Fibroblast of peridontal ligament (primary cell): ENCODE measurements around the gene PLB1.

Experiments
- DNase-seq: peaks from one replicate; pipeline ENCODE4 v3.0.0-alpha.2; 2010; ENCODE audit errors: extremely low read depth

The PLB1 gene, protein sequence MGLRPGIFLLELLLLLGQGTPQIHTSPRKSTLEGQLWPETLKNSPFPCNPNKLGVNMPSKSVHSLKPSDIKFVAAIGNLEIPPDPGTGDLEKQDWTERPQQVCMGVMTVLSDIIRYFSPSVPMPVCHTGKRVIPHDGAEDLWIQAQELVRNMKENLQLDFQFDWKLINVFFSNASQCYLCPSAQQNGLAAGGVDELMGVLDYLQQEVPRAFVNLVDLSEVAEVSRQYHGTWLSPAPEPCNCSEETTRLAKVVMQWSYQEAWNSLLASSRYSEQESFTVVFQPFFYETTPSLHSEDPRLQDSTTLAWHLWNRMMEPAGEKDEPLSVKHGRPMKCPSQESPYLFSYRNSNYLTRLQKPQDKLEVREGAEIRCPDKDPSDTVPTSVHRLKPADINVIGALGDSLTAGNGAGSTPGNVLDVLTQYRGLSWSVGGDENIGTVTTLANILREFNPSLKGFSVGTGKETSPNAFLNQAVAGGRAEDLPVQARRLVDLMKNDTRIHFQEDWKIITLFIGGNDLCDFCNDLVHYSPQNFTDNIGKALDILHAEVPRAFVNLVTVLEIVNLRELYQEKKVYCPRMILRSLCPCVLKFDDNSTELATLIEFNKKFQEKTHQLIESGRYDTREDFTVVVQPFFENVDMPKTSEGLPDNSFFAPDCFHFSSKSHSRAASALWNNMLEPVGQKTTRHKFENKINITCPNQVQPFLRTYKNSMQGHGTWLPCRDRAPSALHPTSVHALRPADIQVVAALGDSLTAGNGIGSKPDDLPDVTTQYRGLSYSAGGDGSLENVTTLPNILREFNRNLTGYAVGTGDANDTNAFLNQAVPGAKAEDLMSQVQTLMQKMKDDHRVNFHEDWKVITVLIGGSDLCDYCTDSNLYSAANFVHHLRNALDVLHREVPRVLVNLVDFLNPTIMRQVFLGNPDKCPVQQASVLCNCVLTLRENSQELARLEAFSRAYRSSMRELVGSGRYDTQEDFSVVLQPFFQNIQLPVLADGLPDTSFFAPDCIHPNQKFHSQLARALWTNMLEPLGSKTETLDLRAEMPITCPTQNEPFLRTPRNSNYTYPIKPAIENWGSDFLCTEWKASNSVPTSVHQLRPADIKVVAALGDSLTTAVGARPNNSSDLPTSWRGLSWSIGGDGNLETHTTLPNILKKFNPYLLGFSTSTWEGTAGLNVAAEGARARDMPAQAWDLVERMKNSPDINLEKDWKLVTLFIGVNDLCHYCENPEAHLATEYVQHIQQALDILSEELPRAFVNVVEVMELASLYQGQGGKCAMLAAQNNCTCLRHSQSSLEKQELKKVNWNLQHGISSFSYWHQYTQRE (N-terminal part only)

DNA sequence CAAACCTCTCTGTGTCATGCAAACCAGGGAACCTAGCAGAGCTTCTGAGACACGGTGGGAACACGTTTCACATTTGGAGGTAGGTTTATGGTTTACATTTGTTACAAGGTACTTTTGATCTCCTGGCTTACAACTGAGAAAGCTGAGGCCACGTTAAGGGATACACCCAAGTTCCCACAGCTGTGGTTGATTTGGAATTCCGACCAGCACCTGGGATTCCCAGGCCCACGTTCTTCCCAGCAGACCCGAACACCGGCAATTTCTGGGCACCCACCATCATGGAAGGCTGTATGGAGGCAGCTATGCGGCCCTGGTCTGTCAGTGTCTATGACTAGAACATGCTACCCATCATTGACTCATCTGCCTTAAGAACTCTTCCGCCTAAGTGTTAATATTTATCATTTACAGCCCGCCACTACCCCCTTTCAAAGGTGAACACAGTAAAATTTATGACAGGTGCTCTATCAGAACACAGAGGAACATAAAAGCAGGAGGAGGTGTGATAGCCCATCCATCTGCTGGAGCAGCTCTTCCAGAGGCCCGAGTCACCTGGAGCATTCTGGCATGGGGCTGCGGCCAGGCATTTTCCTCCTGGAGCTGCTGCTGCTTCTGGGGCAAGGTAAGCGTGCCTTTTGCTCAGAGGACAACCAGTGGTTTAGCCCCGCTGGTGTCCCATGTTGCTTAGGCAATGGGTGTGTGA is at the start of gene PLB1:
Gene PLB1 (plus strand): TSS at position 510 of the 700 bp plus-strand sequence. CDS start 55 bp downstream, at position 565.
- DNase-seq: no peak

DNA sequence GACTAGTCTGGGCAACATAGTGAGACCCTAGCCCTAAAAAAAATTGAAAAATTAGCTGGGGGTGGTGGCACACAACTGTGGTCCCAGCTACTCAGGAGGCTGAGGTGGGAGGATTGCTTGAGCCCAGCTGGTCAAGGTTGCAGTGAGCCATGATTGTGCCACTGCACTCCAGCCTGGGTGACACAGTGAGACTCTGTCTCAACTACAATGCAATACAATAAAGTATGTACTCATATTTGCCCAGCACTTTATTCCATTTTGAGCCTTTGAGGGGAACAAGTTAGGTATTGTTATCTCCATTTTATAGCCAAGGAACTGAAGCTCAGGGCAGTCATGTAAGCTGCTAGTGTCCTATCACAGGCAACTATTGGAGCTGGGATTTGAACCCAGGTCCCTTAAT is 49.3 kb upstream of the PLB1 start:
- no peak for DNase-seq

GRCh38 chr2:28447086-28447485 is 48.8 kb upstream of the PLB1 start:
- DNase-seq: no peak

DNA sequence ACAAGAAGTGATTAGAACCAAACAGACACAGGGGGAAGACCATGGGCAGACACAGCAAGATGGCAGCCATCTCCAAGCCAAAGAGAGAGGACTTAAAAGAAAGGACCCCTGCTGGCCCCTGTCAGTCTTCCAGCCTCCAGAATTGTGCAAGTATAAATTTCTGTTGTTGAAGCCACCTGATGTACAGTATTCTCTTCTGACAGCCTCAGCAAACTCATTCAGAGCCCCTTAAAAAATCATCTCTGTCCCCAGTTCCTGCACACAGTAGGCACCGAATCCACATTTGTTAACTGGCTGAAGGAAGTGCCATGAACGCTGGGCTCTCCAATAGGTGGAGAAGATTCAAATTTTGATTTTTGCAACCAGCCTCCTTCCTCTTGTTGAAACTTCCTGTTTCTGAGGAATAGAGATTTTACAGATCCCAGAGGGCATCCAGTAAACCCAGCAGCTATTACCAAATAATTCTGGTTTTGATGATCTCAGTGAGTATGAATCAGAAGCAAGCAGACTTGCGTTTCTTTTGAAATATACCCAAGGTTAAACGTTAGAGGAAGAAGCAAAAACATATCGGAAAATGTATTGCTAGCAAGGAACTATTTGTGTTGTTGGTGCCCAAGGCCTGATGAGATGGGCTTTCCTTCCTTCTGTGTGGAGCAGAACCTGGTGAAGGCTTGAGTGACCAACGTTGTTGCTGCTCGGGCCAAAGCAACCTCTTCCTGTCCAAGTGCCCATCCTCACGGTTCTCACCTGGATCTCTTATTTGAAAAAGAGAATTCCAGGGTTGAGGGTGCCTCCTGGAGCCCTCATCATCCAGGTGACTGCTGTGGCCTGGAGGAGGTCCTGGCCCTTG is 47.7 kb upstream of the PLB1 start:
- peak; percentile 96 for DNase-seq

- DNase-seq: no peak
Observed at GRCh38 chr2:28448793-28449100, 47.1 kb upstream of the PLB1 start.

DNA sequence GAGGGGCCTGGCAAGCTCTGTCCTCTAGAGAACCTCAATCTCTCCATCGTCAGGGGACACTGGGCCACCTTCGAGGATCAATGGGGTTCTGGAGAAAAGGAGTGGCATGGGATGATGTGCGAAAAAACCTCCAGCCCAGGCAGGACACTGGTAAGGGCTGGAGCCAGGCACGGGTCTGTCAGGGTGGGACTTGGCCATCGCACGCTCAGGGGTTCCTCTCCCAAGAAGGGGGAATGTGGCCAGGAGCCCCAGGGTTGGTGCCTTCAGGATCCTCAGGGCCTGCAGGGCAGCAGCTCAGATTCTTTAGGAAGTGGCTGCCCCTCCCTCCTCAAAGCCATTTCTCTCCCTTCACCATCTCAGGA is 46.8 kb upstream of the PLB1 start:
- no peak for DNase-seq

GRCh38 chr2:28449488-28450395 is 46.1 kb upstream of the PLB1 start:
- DNase-seq: no peak

DNA sequence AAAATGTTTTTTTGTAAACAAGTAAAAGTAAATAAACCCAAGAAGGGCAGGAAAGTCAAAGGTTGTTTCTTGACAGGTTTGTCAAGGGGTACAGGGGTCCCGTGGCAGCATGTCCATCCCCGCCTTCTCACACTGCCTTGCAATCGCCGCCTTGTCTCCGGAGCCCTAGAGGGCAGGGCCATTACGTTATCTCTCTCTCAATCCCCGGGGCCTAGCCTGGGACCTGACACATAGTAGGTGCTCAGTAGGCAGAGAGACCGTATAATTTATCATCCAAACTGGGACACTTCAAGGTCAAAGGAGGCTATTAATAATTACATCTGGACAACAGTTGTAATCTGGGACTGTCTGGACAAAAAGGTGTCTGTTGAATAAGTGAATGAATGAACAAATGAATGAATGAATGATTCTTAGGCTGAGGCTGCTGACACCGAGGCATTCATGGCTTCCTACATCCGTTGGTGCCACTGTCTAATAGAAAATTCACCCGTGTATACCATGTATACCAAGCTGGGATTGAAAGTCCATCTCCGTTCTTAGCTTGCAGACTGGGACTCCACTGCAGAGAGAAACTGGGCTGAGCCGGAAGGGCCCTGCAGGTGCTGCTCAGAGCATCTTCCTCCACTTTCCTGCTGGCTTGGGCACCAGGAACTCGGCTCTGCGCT is 44.8 kb upstream of the PLB1 start:
- DNase-seq: no peak

- no peak for DNase-seq
Observed at GRCh38 chr2:28451793-28452533, 43.9 kb upstream of the PLB1 start.

- DNase-seq: peak; percentile 47
Observed at GRCh38 chr2:28452534-28453081, 43.3 kb upstream of the PLB1 start.

DNA sequence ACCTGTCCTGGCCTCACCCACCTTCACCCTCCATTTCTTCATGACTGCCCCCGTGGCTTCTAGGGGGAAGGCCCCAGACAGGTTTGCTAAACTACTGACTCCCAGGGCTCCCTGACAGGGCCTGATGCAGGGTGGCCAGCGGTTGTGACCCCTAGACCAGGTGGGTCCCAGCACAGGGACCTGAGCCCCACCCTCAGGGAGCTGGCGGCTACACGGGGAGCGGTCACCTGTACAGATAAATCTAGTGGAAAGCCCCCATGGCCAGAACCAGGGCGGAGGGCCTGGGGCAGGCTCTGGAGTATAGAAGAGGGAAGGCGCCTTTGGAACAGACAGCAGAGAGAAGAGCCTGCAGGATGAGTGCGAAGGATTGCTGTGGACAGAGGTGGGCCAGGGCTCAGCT is 42.5 kb upstream of the PLB1 start:
- no peak for DNase-seq

DNA sequence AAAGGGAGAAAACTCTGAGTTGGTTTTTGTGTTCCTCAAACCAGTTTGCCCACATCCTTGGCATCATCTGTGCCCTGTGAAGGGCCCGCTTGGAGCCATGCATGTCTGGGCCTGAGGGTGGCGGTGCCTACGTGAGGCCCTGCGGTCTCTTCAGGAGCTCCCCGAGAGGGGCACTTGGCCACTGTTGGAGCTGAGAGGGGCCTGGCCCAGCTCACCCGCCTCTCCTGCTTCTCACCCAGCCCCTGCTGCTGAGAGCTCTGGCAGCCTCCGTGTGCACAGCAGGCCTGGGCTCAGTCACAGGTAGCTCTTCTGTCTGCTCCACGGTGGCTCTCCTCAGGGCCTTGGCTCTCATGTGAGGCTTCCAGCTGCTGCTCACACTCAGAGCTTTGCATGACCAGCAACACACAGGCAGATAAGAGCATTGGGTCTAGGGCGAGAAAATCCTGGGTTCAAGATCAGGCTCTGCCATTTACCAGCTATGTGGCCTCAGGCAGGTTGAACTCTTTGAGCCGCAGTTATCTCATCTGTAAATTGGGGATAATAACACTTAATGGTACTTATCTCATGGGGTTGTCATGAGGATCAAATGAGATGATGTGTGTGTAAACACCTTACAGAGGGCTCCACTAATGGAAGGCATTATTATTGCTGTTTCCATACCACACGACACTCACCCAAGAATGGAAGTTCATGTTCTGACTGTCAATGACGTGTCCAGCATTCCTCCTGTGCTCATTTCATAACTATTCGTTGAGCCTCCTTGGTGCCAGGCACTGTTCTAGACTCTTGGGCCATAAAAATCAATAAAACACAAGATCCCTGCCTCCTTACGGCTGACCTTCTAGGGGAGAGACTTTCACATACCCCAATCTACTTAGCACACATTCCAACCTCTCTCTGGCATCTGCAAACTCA is 41.6 kb upstream of the PLB1 start:
- DNase-seq: peak; percentile 23

GRCh38 chr2:28457237-28457636 is 38.6 kb upstream of the PLB1 start:
- no peak for DNase-seq

GRCh38 chr2:28461056-28461455 is 34.8 kb upstream of the PLB1 start:
- DNase-seq: no peak

DNA sequence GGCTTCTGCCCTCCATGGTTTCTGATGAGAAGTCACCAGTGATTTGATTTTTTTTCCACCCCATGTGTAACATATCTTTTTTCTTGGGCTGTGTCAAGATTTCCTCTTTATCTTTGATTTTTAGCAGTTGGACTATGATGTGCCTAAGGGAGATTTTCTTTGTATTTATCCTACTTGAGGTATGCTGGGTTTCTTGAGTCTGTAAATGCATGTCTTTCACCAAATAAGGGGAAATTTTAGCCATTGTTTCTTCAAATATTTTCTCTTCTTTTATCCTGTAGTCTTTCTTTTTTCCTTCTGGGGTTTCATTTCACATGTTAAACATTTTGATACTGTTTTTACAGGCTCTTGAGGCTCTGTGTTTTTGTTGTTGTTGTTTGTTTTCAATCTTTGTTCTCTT is 33.7 kb upstream of the PLB1 start:
- no peak for DNase-seq

GRCh38 chr2:28463211-28463816 is 32.5 kb upstream of the PLB1 start:
- DNase-seq: no peak

DNA sequence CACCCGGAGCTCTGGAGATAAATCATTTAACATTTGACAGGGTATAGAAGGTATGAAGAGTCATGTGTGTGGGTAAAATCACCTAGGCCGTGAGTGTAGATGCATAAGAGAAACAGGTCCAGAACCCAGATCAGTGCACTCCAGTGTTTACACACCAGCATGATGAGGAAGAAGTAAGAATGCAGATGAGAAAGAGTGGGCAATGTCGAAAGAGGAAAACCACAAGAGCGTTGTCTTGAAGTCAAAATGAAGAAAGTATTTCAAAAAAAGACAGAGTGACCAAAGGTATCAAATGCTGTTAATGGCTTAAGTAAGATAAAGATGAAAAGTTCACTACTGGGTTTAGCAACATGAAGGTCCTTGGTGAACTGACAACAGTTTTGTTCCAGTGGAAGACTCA is 32.0 kb upstream of the PLB1 start:
- peak; percentile 50 for DNase-seq
